ENCODE measurements around the gene IGSF6.
"Not testable (repeated sequence)": the region's sequence is repeated elsewhere in the genome, so short reads cannot be mapped to it uniquely, and the experiment has no call there.

Gene IGSF6

GRCh38 chr16:21638573-21638975 is 13.8 kb downstream of the IGSF6 start:
- in situ Hi-C loops (cut with MboI; ENCODE audit: low sequenced_read_pairs, unreplicated experiment): no loop called here

GRCh38 chr16:21637032-21637968 is 15.1 kb downstream of the IGSF6 start:
- in situ Hi-C loops (cut with MboI; ENCODE audit: low sequenced_read_pairs, unreplicated experiment): no loop called here
- TF ChIP-seq CTCF (IDR thresholded peaks at IDR 0.05; ENCODE audit: borderline replicate concordance, control extremely low read depth, extremely low read depth, insufficient read depth, missing control alignments): no peak
- DNase-seq (ENCODE audit: low spot score): no peak

More at GRCh38 chr16:21638573-21638975, 13.8 kb downstream of the IGSF6 start:
- TF ChIP-seq CTCF (IDR thresholded peaks at IDR 0.05; ENCODE audit: borderline replicate concordance, control extremely low read depth, extremely low read depth, insufficient read depth, missing control alignments): no peak
- peak; percentile 44 for DNase-seq (ENCODE audit: low spot score)

GRCh38 chr16:21635694-21636093 is 16.7 kb downstream of the IGSF6 start:
- in situ Hi-C loops (cut with MboI; ENCODE audit: low sequenced_read_pairs, unreplicated experiment); DNase-seq (ENCODE audit: low spot score): not testable (repeated sequence)

DNA sequence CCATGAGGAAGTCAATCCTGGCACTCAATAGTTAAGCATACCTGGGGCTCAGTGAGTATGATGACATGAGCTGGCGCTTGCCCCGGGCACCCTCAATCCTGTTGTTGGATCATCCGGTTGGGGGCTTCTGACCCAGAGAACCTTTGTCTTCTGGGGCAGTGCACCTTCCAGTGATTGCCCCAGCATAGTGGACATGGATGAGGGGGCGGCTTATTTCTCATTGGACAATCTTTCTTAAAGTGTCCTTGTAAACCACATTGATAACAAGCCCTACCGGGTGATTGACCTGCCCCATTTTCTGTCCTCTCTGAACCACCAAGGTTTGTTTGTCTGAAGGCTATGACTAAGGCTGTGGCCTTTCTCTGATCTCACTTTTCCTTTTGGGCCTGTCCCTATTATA is 18.2 kb downstream of the IGSF6 start:
- in situ Hi-C loops (cut with MboI; ENCODE audit: low sequenced_read_pairs, unreplicated experiment): no loop called here
- no peak for DNase-seq (ENCODE audit: low spot score)
- no peak for TF ChIP-seq CTCF (IDR thresholded peaks at IDR 0.05; ENCODE audit: borderline replicate concordance, control extremely low read depth, extremely low read depth, insufficient read depth, missing control alignments)

- in situ Hi-C loops (cut with MboI; ENCODE audit: low sequenced_read_pairs, unreplicated experiment); DNase-seq (ENCODE audit: low spot score): not testable (repeated sequence)
These were observed 20.3 kb downstream of the IGSF6 start for GRCh38 chr16:21631951-21632575.

- DNase-seq (ENCODE audit: low spot score); in situ Hi-C loops (cut with MboI; ENCODE audit: low sequenced_read_pairs, unreplicated experiment): not testable (repeated sequence)
These were observed 21.0 kb downstream of the IGSF6 start for GRCh38 chr16:21631376-21631775.

DNA sequence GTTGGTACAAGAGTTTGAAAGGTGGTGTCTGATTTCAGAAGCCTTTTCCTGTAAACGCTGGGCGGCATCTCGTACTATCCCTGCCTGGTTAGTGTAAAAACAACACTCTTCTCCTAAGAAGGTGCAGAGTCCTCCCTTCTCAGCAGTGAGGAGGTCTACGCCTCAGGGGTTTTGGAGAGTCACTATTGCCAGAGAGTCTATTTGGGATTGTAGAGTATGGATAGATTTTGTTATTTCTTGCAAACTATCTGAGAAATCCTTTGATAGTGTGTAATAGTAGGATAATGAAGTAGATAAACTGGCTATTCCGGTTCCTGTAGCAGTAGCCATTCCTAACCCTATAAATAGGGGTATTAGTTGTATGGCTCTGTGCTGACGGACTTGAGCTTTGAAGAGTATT is 21.5 kb downstream of the IGSF6 start:
- DNase-seq (ENCODE audit: low spot score); in situ Hi-C loops (cut with MboI; ENCODE audit: low sequenced_read_pairs, unreplicated experiment): not testable (repeated sequence)

DNA sequence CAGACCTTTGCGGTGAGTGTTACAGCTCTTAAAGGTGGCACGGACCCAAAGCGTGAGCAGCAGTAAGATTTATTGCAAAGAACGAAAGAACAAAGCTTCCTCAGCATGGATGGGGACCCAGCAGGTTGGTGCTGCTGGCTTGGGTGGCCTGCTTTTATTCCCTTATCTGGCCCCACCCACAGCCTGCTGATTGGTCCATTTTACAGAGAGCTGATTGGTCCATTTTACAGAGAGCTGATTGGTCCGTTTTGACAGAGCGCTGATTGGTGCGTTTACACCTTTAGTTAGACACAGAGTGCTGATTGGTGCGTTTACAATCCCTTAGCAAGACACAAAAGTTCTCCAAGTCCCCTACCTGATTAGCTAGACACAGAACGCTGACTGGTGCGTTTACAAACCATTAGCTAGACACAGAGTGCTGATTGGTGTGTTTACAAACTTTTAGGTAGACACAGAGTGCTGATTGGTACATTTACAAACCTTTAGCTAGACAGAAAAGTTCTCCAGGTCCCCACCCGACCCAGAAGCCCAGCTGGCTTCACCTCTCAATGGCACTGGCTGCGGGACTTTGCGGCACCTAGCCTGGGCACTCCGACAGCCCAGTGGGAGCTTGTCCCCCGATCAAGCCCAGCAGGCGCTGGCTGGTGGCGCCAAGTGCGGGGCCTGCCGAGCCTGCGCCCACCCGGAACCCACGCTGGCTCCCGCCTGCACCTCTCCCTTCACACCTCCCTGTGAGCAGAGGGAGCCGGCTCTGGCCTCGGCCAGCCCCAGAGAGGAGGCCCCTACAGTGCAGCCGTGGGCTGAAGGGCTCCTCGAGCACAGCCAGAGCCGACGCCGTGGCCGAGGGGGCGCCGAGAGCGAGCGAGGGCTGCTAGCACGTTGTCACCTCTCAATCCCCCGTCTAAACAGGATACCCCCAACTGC is 22.5 kb downstream of the IGSF6 start:
- DNase-seq (ENCODE audit: low spot score); in situ Hi-C loops (cut with MboI; ENCODE audit: low sequenced_read_pairs, unreplicated experiment): not testable (repeated sequence)

DNA sequence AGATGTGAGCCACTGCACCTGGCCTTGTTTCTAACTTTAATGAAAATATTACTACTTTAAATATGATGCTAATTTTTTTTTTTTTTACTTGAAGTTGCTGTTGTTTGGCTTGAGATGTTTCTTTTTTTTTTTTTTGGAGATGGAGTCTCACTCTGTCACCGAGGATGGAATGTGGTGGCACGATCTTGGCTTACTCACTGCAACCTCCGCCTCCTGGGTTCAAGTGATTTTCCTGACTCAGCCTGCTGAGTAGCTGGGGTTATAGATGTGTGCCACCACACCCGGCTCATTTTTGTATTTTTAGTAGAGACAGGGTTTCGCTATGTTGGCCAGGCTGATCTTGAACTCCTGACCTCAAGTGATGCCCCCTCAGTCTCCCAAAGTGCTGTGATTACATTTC is 23.6 kb downstream of the IGSF6 start:
- no peak for DNase-seq (ENCODE audit: low spot score)

More for the DNA sequence above, 23.6 kb downstream of the IGSF6 start:
- in situ Hi-C loops (cut with MboI; ENCODE audit: low sequenced_read_pairs, unreplicated experiment): no loop called here
- no peak for TF ChIP-seq CTCF (IDR thresholded peaks at IDR 0.05; ENCODE audit: borderline replicate concordance, control extremely low read depth, extremely low read depth, insufficient read depth, missing control alignments)

Measured in GM13976 (cell line).